Body of pancreas (tissue), 4 donors: ENCODE measurements around the gene CARD14. TPM values are rescaled to one million over a fixed set of nuclear protein-coding genes. Genes with fewer than 3 reads are reported as not detected.
A peak's percentile ranks its signal among the peaks of the same experiment; 100 is the strongest.

Experiments
- ATAC-seq: fragments of 150-250 bp; one replicate; pipeline ENCODE4 v1.9.1; 2016
- DNase-seq, 4 donors: peaks; one replicate each; pipeline ENCODE4 v3.0.0-alpha.2; 2019
- H3K27ac ChIP-seq, 4 donors: fragments of 200-600 bp; sonication (generic); 1 replicate in 3 of 4; 2 replicates in 1 of 4; pipeline versions ENCODE4 v1.5.1 to v1.6.1; 2016 to 2019; ENCODE audit warnings: mild to moderate bottlenecking in 1 of 4, mixed read lengths in 1 of 4, moderate library complexity in 1 of 4
- H3K27me3 ChIP-seq, 2 donors: fragments of 200-600 bp; sonication (generic); one replicate each; pipeline ENCODE4 v1.6.0; 2016; ENCODE audit warnings: mild to moderate bottlenecking in 1 of 2
- H3K36me3 ChIP-seq, 2 donors: fragments of 200-600 bp; sonication (generic); replicated peaks in 1 of 2; 2 replicates each; pipeline ENCODE4 v1.5.1; 2016; ENCODE audit warnings: low read depth in 2 of 2; ENCODE audit not compliant: insufficient read depth in 1 of 2
- H3K4me1 ChIP-seq: fragments of 200-600 bp; sonication (generic); one replicate; pipeline ENCODE4 v1.6.0; 2016
- H3K4me3 ChIP-seq, 2 donors: fragments of 200-600 bp; sonication (generic); 1 replicate in 1 of 2; 2 replicates in 1 of 2; pipeline ENCODE4 v1.5.1; 2016 to 2019
- H3K9me3 ChIP-seq, 3 donors: fragments of 200-600 bp; sonication (generic); 1 replicate in 2 of 3; 2 replicates in 1 of 3; pipeline ENCODE4 v1.5.1; 2016
- POLR2A ChIP-seq, 3 donors: fragments of 450-650 bp; IDR thresholded peaks; one replicate each; pipeline ENCODE4 v1.6.1; 2016; ENCODE audit warnings: antibody characterized with exemption in 3 of 3, mild to moderate bottlenecking in 2 of 3
- WGBS, 2 donors: methylation state at CpG; one replicate each; pipeline ENCODE4 v1.1.5; 2017; 5-methylcytosine and 5-hydroxymethylcytosine counted together
- intact Hi-C: fragments of 100-400 bp; cut with DNase I; formaldehyde crosslinking; loops from one replicate; pipeline ENCODE4 v1.15.1; 2023
- total RNA-seq, 2 donors: library from RNA; depleted of rRNA; stranded (reverse); fragments of >200 nt; gene quantifications; one replicate each; pipeline ENCODE4 v1.1.0, GENCODE V29; 2016
- TF ChIP-seq, protein P1 (sequence below), 7 experiments: fragments of 450-650 bp in 4 of 7; fragments of 200-600 bp in 3 of 7; sonication (generic) in 3 of 7; IDR thresholded peaks; one replicate each; pipeline ENCODE4 v1.5.1; 2016 to 2019; ENCODE audit warnings: antibody characterized with exemption in 7 of 7

The CARD14 gene
- total RNA-seq, 2 donors from 2014 or later: not detected

DNA sequence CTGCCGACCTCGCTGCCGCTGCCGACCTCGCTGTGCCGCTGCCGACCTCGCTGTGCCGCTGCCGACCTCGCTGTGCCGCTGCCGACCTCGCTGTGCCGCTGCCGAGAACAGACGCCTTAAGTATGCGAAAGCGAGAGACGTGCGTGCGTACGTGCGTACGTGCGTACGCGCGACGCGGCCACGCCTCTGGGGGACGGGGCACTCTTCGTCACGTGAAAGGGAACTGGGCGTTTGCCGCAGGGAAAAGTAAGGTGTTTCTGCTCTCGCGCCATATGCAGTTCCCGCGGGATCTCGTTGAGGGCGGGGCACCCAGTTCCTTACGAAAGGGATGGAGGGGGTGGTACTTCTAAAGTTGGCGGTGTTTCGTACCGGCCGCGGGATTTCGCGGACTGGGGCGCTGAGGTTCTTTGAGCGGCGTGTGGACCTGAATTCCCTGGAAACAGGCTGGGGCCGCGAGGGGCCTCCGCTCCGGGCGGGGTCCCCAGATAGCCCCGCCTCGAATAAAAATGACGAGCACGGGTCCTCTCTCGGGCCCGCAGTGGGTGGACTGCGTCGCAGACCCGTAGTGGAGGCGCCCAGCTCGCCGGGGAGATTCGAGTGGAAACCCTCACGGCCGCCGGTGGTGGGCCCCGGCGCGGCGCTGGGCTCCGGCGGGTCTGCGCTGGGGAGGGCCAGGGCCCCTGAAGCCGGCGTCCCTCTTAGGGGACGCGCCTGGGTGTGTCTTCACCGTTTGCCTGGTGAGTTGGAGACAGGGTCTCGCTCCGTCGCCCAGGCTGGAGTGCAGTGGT is 22.6 kb upstream of the CARD14 start, which contains the start of gene EIF4A3:
TSS of gene EIF4A3 (minus strand) at position 94 of the 788 bp plus-strand sequence. CDS start 167 bp downstream, outside the sequence.
- Histone ChIP-seq H3K36me3 (peaks cover 0 to 11% of the 10 kb centered on the region in 2 donors), H3K27me3 (no peaks in the 10 kb centered on the region), H3K27ac (peak within 1 kb of the TSS; percentile 84 to 95 (median 86)), H3K9me3 (no peaks in the 10 kb centered on the region), H3K4me1 (peaks cover 17% of the 10 kb centered on the region), H3K4me3 (peak within 1 kb of the TSS; percentile 94 to 96)
- intact Hi-C loops: no loop called here
- ATAC-seq (peak; percentile 98), DNase-seq (peak; percentile 98 to 99 (median 99))
- 0 to 1% methylated on average over 15 to 88 of the region's 90 CpGs for WGBS, 2 donors
- TF ChIP-seq POLR2A (IDR thresholded peaks at IDR 0.05): peak; percentile 89 to 96 (median 95)
- TF ChIP-seq, protein P1, sequence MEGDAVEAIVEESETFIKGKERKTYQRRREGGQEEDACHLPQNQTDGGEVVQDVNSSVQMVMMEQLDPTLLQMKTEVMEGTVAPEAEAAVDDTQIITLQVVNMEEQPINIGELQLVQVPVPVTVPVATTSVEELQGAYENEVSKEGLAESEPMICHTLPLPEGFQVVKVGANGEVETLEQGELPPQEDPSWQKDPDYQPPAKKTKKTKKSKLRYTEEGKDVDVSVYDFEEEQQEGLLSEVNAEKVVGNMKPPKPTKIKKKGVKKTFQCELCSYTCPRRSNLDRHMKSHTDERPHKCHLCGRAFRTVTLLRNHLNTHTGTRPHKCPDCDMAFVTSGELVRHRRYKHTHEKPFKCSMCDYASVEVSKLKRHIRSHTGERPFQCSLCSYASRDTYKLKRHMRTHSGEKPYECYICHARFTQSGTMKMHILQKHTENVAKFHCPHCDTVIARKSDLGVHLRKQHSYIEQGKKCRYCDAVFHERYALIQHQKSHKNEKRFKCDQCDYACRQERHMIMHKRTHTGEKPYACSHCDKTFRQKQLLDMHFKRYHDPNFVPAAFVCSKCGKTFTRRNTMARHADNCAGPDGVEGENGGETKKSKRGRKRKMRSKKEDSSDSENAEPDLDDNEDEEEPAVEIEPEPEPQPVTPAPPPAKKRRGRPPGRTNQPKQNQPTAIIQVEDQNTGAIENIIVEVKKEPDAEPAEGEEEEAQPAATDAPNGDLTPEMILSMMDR (IDR thresholded peaks at IDR 0.05): peak in 1 of 7 experiments; percentile 20

DNA sequence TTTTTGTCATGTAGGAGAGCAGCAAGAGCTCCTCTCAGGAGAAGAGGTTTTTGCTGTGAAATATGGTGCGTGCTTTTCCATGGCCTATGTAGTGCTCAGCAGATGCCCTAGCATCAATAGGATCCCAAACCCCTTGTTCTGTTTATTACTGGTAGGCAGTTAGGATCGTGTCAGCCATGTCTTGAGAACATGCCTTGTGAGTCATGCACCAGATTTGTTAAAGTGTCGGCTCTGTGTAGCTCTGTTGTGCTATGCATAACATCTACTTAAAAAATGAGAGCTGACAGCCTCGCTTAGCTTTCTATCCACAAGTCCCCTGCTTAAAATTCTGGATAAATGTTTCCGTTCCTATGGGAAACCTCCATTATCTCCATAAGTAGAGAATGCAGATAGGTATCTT is 18.5 kb upstream of the CARD14 start:
- H3K9me3 ChIP-seq: no peaks in the 10 kb centered on the region
- H3K27ac ChIP-seq: no peak overlapping the region

DNA sequence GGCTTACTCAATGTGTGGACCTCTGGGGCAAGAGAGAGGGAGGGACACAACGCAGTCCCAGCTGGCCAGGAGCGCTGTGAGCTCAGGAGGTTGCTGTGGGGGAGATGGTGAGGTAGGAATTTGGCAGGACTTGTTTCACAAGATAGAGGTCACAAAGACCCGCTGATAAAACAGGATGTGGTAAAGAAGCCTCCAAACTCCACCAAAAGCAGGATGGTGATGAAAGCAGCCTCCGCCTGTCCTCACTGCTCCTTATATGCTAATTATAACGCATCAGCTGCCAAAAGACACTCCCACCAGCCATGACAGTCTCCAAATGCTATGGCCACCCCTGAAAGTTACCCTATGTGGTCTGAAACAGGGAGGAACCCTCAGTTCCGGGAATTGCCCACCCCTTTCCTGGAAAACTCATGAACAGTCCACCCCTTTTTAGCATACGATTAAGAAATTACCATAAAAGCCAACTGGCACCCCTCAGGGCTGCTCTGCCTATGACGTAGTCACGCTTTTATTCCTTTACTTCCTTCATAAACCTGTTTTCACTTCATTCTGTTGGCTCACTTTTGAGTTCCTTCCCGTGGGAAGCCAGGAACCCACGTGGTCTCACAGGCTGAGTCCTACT is 17.6 kb upstream of the CARD14 start:
- DNase-seq (no peak), ATAC-seq (no peak)
- Histone ChIP-seq H3K27me3 (no peaks in the 10 kb centered on the region), H3K4me1 (peaks cover 5% of the 10 kb centered on the region), H3K9me3 (no peaks in the 10 kb centered on the region), H3K4me3 (no peak overlapping the region), H3K27ac (no peak overlapping the region), H3K36me3 (no peaks in the 10 kb centered on the region)
- intact Hi-C loops: no loop called here
- TF ChIP-seq POLR2A (IDR thresholded peaks at IDR 0.05): no peak
- TF ChIP-seq, protein P1 (IDR thresholded peaks at IDR 0.05): no peak
- WGBS, 2 donors: 66 to 79% methylated on average over 11 of the region's 11 CpGs

More for the DNA sequence above, 18.5 kb upstream of the CARD14 start:
- H3K4me1 ChIP-seq: peaks cover 5% of the 10 kb centered on the region
- H3K4me3 ChIP-seq: no peak overlapping the region
- intact Hi-C loops: no loop called here
- no peak for DNase-seq
- no peaks in the 10 kb centered on the region for H3K27me3 ChIP-seq
- no peak for ATAC-seq
- TF ChIP-seq, protein P1 (IDR thresholded peaks at IDR 0.05): no peak
- no peak for TF ChIP-seq POLR2A (IDR thresholded peaks at IDR 0.05)
- H3K36me3 ChIP-seq: no peaks in the 10 kb centered on the region
- 71 to 82% methylated on average over 5 of the region's 5 CpGs for WGBS, 2 donors

- H3K27ac ChIP-seq: no peak overlapping the region
- WGBS, 2 donors: 71% methylated on average over 3 of the region's 3 CpGs
These were observed 16.8 kb upstream of the CARD14 start for GRCh38 chr17:80153004-80153403.

More at GRCh38 chr17:80153004-80153403, 16.8 kb upstream of the CARD14 start:
- Histone ChIP-seq H3K27me3 (no peaks in the 10 kb centered on the region), H3K36me3 (no peaks in the 10 kb centered on the region), H3K4me3 (no peak overlapping the region), H3K4me1 (peaks cover 4% of the 10 kb centered on the region), H3K9me3 (no peaks in the 10 kb centered on the region)
- no peak for DNase-seq
- no peak for TF ChIP-seq POLR2A (IDR thresholded peaks at IDR 0.05)
- TF ChIP-seq, protein P1 (IDR thresholded peaks at IDR 0.05): no peak
- ATAC-seq: no peak
- intact Hi-C loops: no loop called here
